Measurements from ENCODE around the gene ZDHHC23. TPM values are rescaled to one million over a fixed set of nuclear protein-coding genes. Genes with fewer than 3 reads are reported as not detected.

The ZDHHC23 gene
- total and polyA plus RNA-seq, 10 of the 15 experiments (the other 5 are each of a cell fraction or from before 2014, with no cell fraction given) = 0.79 to 4.6 (median 2.9) TPM

DNA sequence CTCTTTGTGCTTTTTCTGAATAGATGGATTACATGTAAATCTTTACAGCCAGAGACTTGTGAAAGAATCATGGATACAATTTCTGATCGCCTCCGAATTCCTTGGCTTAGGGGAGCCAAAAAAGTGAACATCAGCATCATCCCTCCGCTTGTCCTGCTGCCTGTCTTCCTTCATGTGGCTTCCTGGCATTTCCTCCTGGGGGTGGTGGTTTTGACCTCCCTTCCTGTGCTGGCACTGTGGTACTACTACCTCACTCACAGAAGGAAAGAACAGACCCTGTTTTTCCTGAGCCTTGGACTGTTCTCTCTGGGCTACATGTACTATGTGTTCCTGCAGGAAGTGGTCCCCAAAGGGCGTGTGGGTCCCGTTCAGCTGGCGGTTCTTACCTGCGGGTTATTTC is 5.9 kb downstream of the ZDHHC23 start (continued):
- TF ChIP-seq HDAC2 (IDR thresholded peaks at IDR 0.05) = no peak

DNA sequence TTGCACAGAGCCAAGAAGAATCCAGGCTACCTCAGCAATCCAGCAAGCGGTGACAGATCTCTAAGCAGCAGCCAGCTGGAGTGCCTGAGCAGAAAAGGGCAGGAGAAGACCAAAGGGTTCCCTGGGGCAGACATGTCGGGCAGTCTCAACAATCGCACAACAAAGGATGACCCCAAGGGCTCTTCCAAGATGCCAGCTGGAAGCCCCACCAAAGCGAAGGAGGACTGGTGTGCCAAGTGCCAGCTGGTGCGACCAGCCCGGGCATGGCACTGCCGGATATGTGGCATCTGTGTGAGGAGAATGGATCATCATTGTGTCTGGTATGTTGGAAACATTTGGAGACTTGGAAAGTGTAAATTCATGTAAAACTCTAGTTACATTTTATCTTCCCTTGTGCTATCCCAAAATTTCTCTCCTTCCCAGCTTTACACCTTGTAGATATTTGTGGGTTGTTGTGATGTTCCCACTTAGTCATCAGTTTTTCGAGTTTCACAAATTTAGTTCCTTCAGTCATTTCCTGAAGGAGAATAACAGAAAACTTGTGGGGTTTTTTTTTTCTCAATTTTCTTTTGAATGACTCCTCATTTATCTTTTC is 6.4 kb downstream of the ZDHHC23 start:
- CTCF ChIA-PET = no interaction called here

More for the DNA sequence above, 6.4 kb downstream of the ZDHHC23 start:
- RAD21 ChIA-PET (ENCODE audit: unreplicated experiment) = no interaction called here
- H3K9me3 ChIP-seq (replicated peaks; ENCODE audit: control insufficient read depth, insufficient read depth, low read length) = no peaks in the 10 kb centered on the region
- no peak overlapping the region for H3K4me3 ChIP-seq
- no peaks in the 10 kb centered on the region for H3K27me3 ChIP-seq (replicated peaks in 1 of 2; ENCODE audit: control insufficient read depth in 2 of 2, insufficient read depth in 2 of 2, low read length in 1 of 2)
- H2AFZ ChIP-seq (ENCODE audit: control insufficient read depth, low read depth, low read length) = no peak overlapping the region
- no peak overlapping the region for H3K9ac ChIP-seq (ENCODE audit: control insufficient read depth, insufficient read depth, low read length)
- FAIRE-seq (no peak), DNase-seq (ENCODE audit: low read depth, low spot score) (no peak), ATAC-seq (no peak)
- in situ Hi-C loops (cut with MboI) = no loop called here
- no peak overlapping the region for H3K4me2 ChIP-seq (ENCODE audit: control insufficient read depth, insufficient read depth)
- SMC1A ChIA-PET (ENCODE audit: uncharacterized antibody, unreplicated experiment) = no interaction called here
- no peak overlapping the region for H3K27ac ChIP-seq (ENCODE audit: control insufficient read depth, insufficient read depth)
- no TSS peak for BruUV-seq (replicated peaks)
- no peaks in the 10 kb centered on the region for H3K79me2 ChIP-seq (ENCODE audit: control insufficient read depth, insufficient read depth, low read length)
- H3K4me1 ChIP-seq (ENCODE audit: control insufficient read depth, insufficient read depth, low read length) = no peaks in the 10 kb centered on the region
- TF ChIP-seq MYB (IDR thresholded peaks at IDR 0.05; ENCODE audit: borderline replicate concordance, low read depth, low read length) (no peak), EGR1 (IDR thresholded peaks at IDR 0.05; ENCODE audit: borderline replicate concordance in 1 of 2, low read depth in 2 of 2, low read length in 2 of 2) (no peak), JUND (IDR thresholded peaks at IDR 0.05; ENCODE audit: low read depth, low read length) (no peak), NFIC (IDR thresholded peaks at IDR 0.05; ENCODE audit: low read depth, low read length) (no peak), CHD2 (IDR thresholded peaks at IDR 0.05; ENCODE audit: borderline replicate concordance, low read depth, low read length) (no peak), PML (IDR thresholded peaks at IDR 0.05; ENCODE audit: low read length) (no peak)
- TF ChIP-seq, protein P1, sequence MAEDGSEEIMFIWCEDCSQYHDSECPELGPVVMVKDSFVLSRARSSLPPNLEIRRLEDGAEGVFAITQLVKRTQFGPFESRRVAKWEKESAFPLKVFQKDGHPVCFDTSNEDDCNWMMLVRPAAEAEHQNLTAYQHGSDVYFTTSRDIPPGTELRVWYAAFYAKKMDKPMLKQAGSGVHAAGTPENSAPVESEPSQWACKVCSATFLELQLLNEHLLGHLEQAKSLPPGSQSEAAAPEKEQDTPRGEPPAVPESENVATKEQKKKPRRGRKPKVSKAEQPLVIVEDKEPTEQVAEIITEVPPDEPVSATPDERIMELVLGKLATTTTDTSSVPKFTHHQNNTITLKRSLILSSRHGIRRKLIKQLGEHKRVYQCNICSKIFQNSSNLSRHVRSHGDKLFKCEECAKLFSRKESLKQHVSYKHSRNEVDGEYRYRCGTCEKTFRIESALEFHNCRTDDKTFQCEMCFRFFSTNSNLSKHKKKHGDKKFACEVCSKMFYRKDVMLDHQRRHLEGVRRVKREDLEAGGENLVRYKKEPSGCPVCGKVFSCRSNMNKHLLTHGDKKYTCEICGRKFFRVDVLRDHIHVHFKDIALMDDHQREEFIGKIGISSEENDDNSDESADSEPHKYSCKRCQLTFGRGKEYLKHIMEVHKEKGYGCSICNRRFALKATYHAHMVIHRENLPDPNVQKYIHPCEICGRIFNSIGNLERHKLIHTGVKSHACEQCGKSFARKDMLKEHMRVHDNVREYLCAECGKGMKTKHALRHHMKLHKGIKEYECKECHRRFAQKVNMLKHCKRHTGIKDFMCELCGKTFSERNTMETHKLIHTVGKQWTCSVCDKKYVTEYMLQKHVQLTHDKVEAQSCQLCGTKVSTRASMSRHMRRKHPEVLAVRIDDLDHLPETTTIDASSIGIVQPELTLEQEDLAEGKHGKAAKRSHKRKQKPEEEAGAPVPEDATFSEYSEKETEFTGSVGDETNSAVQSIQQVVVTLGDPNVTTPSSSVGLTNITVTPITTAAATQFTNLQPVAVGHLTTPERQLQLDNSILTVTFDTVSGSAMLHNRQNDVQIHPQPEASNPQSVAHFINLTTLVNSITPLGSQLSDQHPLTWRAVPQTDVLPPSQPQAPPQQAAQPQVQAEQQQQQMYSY (CRISPR knock-in tag; IDR thresholded peaks at IDR 0.05) = no peak
- TF ChIP-seq, protein P2, sequence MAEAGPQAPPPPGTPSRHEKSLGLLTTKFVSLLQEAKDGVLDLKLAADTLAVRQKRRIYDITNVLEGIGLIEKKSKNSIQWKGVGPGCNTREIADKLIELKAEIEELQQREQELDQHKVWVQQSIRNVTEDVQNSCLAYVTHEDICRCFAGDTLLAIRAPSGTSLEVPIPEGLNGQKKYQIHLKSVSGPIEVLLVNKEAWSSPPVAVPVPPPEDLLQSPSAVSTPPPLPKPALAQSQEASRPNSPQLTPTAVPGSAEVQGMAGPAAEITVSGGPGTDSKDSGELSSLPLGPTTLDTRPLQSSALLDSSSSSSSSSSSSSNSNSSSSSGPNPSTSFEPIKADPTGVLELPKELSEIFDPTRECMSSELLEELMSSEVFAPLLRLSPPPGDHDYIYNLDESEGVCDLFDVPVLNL (IDR thresholded peaks at IDR 0.05; ENCODE audit: low read depth, low read length) = no peak
- WGBS (ENCODE audit: insufficient coverage, insufficient replicate concordance, low lambda C conversion rate, missing lambda C conversion rate) = 87% methylated on average over 8 of the region's 8 CpGs
- H4K20me1 ChIP-seq (ENCODE audit: control insufficient read depth, insufficient read depth) = no peaks in the 10 kb centered on the region
- intact Hi-C loops (cut with micrococcal nuclease; ENCODE audit: unreplicated experiment) = no loop called here
- POLR2A ChIA-PET = no interaction called here
- H3K36me3 ChIP-seq (ENCODE audit: control insufficient read depth in 2 of 2, insufficient read depth in 2 of 2, low read length in 1 of 2) = no peaks in the 10 kb centered on the region
